Suprapubic skin (tissue), 4 donors: ENCODE data around the gene RPL34.

Experiments used
- EP300 ChIP-seq: sonication (generic); formaldehyde crosslinking; IDR thresholded peaks from one replicate; pipeline ENCODE4 v1.6.1; 2017; ENCODE audit warnings: antibody characterized with exemption
- POLR2AphosphoS5 ChIP-seq, 3 donors: sonication (generic); formaldehyde crosslinking; IDR thresholded peaks; one replicate each; pipeline ENCODE4 v1.6.1; 2017; ENCODE audit warnings: antibody characterized with exemption in 3 of 3
- TF ChIP-seq, protein P1 (sequence below), 2 donors: fragments of 200-600 bp in 1 of 2; fragments of 450-650 bp in 1 of 2; sonication (generic) in 1 of 2; IDR thresholded peaks; one replicate each; pipeline ENCODE4 v1.5.1; 2016 to 2019; ENCODE audit warnings: antibody characterized with exemption in 2 of 2, mild to moderate bottlenecking in 1 of 2, moderate library complexity in 1 of 2

GRCh38 chr4:108636246-108636645, 15.9 kb downstream of the RPL34 start:
- TF ChIP-seq, protein P1, sequence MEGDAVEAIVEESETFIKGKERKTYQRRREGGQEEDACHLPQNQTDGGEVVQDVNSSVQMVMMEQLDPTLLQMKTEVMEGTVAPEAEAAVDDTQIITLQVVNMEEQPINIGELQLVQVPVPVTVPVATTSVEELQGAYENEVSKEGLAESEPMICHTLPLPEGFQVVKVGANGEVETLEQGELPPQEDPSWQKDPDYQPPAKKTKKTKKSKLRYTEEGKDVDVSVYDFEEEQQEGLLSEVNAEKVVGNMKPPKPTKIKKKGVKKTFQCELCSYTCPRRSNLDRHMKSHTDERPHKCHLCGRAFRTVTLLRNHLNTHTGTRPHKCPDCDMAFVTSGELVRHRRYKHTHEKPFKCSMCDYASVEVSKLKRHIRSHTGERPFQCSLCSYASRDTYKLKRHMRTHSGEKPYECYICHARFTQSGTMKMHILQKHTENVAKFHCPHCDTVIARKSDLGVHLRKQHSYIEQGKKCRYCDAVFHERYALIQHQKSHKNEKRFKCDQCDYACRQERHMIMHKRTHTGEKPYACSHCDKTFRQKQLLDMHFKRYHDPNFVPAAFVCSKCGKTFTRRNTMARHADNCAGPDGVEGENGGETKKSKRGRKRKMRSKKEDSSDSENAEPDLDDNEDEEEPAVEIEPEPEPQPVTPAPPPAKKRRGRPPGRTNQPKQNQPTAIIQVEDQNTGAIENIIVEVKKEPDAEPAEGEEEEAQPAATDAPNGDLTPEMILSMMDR (IDR thresholded peaks at IDR 0.05), result no peak
- TF ChIP-seq EP300 (no peak), POLR2AphosphoS5 (IDR thresholded peaks at IDR 0.05) (no peak)
